Amniotic epithelial cell (primary cell): ENCODE results near the gene DZIP1L.

ENCODE experiments used
- DNase-seq: peaks from one replicate; pipeline ENCODE4 v3.0.0-alpha.2; 2010; ENCODE audit warnings: low read depth

Gene DZIP1L

GRCh38 chr3:138033202-138033691 is 82.2 kb downstream of the DZIP1L start:
- no peak for DNase-seq

- no peak for DNase-seq
Measured at GRCh38 chr3:138032567-138032966, 82.8 kb downstream of the DZIP1L start.

GRCh38 chr3:138031536-138031935 is 83.9 kb downstream of the DZIP1L start:
- no peak for DNase-seq

- DNase-seq = no peak
Measured at GRCh38 chr3:138030734-138031280, 84.6 kb downstream of the DZIP1L start.

GRCh38 chr3:138027821-138028220 is 87.6 kb downstream of the DZIP1L start:
- DNase-seq = no peak

GRCh38 chr3:138025553-138025952 is 89.9 kb downstream of the DZIP1L start:
- no peak for DNase-seq

GRCh38 chr3:138023754-138024153 is 91.7 kb downstream of the DZIP1L start:
- DNase-seq = no peak

- no peak for DNase-seq
Measured at GRCh38 chr3:138019281-138020069, 95.9 kb downstream of the DZIP1L start.

- DNase-seq = no peak
Measured at GRCh38 chr3:138016065-138016464, 99.3 kb downstream of the DZIP1L start.

GRCh38 chr3:138012526-138012925 is 102.9 kb downstream of the DZIP1L start:
- DNase-seq = no peak
